Measurements from ENCODE around the gene FRK.

DNA sequence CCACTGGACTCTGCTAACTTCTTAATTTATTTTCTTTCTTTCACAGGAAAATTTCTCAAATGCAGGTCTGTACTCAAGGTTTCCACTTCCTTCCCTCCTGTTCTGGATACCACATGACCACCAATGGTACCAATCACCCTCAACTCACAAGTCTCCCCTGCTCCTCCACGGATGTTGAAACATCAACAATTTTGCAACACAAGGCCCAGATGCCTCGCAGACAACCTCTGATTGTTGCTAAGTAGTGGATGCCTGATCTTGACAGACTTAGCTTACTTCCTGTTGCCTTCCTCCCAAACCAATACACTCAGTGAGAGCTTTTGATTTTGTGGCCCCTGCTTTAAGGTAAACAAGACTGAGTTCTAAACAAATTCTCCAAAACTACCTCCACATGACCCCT lies 146.6 kb downstream of the FRK start:
- TF ChIP-seq POLR2AphosphoS5 (IDR thresholded peaks at IDR 0.05; ENCODE audit: low read depth, low read length) (no peak), POLR2A (IDR thresholded peaks at IDR 0.05; ENCODE audit: low read depth, low read length) (no peak)

All from GM12892 (cell line).